ENCODE measurements around the gene MORC2. TPM values are rescaled to one million over a fixed set of nuclear protein-coding genes. Genes with fewer than 3 reads are reported as not detected.

MORC2 gene
- polyA plus RNA-seq, 1 donor (not counting 4 experiments of a cell fraction or from before 2014, with no cell fraction given) = 14.1 TPM

GRCh38 chr22:30893434-30894370 lies 74.9 kb downstream of the MORC2 start:
- H3K9me3 ChIP-seq (ENCODE audit: control insufficient read depth, low read depth, low read length) = no peaks in the 10 kb centered on the region
- H3K9me1 ChIP-seq (ENCODE audit: control insufficient read depth, extremely low read depth, insufficient read depth, low read length) = no peaks in the 10 kb centered on the region
- no peaks in the 10 kb centered on the region for H4K20me1 ChIP-seq (ENCODE audit: control insufficient read depth, extremely low read depth, insufficient read depth, low read length)
- H2AFZ ChIP-seq (ENCODE audit: control insufficient read depth, low read length) = no peak overlapping the region
- dilution Hi-C loops (cut with MboI; ENCODE audit: extremely low pct_ligation_motif_present, low sequenced_read_pairs) = no loop called here
- no peaks in the 10 kb centered on the region for H3K4me1 ChIP-seq (ENCODE audit: control insufficient read depth, extremely low read depth, insufficient read depth, low read length)
- FAIRE-seq (no peak), DNase-seq (ENCODE audit: low read depth, low spot score) (no peak)
- TF ChIP-seq, protein P1, sequence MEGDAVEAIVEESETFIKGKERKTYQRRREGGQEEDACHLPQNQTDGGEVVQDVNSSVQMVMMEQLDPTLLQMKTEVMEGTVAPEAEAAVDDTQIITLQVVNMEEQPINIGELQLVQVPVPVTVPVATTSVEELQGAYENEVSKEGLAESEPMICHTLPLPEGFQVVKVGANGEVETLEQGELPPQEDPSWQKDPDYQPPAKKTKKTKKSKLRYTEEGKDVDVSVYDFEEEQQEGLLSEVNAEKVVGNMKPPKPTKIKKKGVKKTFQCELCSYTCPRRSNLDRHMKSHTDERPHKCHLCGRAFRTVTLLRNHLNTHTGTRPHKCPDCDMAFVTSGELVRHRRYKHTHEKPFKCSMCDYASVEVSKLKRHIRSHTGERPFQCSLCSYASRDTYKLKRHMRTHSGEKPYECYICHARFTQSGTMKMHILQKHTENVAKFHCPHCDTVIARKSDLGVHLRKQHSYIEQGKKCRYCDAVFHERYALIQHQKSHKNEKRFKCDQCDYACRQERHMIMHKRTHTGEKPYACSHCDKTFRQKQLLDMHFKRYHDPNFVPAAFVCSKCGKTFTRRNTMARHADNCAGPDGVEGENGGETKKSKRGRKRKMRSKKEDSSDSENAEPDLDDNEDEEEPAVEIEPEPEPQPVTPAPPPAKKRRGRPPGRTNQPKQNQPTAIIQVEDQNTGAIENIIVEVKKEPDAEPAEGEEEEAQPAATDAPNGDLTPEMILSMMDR (optimal IDR thresholded peaks at IDR 0.05 in 1 of 3, IDR thresholded peaks at IDR 0.05 in 1 of 3, conservative IDR thresholded peaks at IDR 0.05 in 1 of 3; ENCODE audit: extremely low read depth in 1 of 3, insufficient read depth in 2 of 3, low read length in 3 of 3) = no peak
- TF ChIP-seq EZH2 (IDR thresholded peaks at IDR 0.05; ENCODE audit: low read length) = no peak
- no peaks in the 10 kb centered on the region for H3K79me2 ChIP-seq (ENCODE audit: control insufficient read depth, insufficient read depth, low read length)
- H3K4me3 ChIP-seq (ENCODE audit: control insufficient read depth in 2 of 3, extremely low read depth in 1 of 3, insufficient read depth in 2 of 3, low read depth in 1 of 3, low read length in 3 of 3) = no peak overlapping the region
- H3K36me3 ChIP-seq (ENCODE audit: control insufficient read depth in 2 of 2, extremely low read depth in 1 of 2, insufficient read depth in 2 of 2, low read length in 2 of 2) = peaks cover 0 to 28% of the 10 kb centered on the region in 2 experiments
- H3K27me3 ChIP-seq (ENCODE audit: control insufficient read depth, extremely low read depth, insufficient read depth, low read length) = no peaks in the 10 kb centered on the region
- H3K27ac ChIP-seq (ENCODE audit: control insufficient read depth, insufficient read depth, low read length) = no peak overlapping the region
- no peak overlapping the region for H3K9ac ChIP-seq (ENCODE audit: control insufficient read depth, extremely low read depth, insufficient read depth, low read length)
- no peak overlapping the region for H3K4me2 ChIP-seq (ENCODE audit: control insufficient read depth, extremely low read depth, insufficient read depth, low read depth, low read length)

DNA sequence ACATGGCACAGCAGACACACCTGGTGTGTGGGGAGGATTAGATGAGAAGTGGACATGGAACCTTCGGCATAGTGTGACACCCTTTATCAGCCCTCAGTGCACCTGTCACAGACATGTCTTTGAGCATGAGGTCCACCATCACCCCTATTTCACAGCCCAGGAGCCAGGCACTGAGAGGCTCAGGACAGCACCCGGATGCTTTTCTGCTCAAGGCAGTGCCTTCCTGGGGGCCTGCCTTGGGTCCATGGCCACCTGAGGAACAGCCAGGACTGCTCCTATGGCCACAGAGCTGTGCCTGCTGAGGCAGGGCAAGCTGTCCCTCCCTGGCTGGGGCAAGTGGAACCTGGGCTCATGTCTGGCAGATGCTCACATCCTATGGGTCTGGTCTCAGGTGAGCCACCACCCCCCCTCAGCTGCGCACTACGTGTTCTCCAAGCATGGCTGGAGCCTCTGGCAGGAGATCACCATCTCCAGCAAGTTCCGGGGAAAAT lies 75.8 kb downstream of the MORC2 start:
- no peaks in the 10 kb centered on the region for H3K4me1 ChIP-seq (ENCODE audit: control insufficient read depth, extremely low read depth, insufficient read depth, low read length)
- H3K27ac ChIP-seq (ENCODE audit: control insufficient read depth, insufficient read depth, low read length) = no peak overlapping the region
- FAIRE-seq = no peak
- no peaks in the 10 kb centered on the region for H3K79me2 ChIP-seq (ENCODE audit: control insufficient read depth, insufficient read depth, low read length)
- H4K20me1 ChIP-seq (ENCODE audit: control insufficient read depth, extremely low read depth, insufficient read depth, low read length) = no peaks in the 10 kb centered on the region
- dilution Hi-C loops (cut with MboI; ENCODE audit: extremely low pct_ligation_motif_present, low sequenced_read_pairs) = no loop called here
- H3K4me2 ChIP-seq (ENCODE audit: control insufficient read depth, extremely low read depth, insufficient read depth, low read depth, low read length) = no peak overlapping the region
- no peak overlapping the region for H3K4me3 ChIP-seq (ENCODE audit: control insufficient read depth in 2 of 3, extremely low read depth in 1 of 3, insufficient read depth in 2 of 3, low read depth in 1 of 3, low read length in 3 of 3)
- TF ChIP-seq EZH2 (IDR thresholded peaks at IDR 0.05; ENCODE audit: low read length) = no peak
- TF ChIP-seq, protein P1 (optimal IDR thresholded peaks at IDR 0.05 in 1 of 3, IDR thresholded peaks at IDR 0.05 in 1 of 3, conservative IDR thresholded peaks at IDR 0.05 in 1 of 3; ENCODE audit: extremely low read depth in 1 of 3, insufficient read depth in 2 of 3, low read length in 3 of 3) = no peak
- no peak overlapping the region for H2AFZ ChIP-seq (ENCODE audit: control insufficient read depth, low read length)
- no peaks in the 10 kb centered on the region for H3K27me3 ChIP-seq (ENCODE audit: control insufficient read depth, extremely low read depth, insufficient read depth, low read length)
- DNase-seq (ENCODE audit: low read depth, low spot score) = no peak
- H3K36me3 ChIP-seq (ENCODE audit: control insufficient read depth in 2 of 2, extremely low read depth in 1 of 2, insufficient read depth in 2 of 2, low read length in 2 of 2) = peaks cover 0 to 29% of the 10 kb centered on the region in 2 experiments
- H3K9ac ChIP-seq (ENCODE audit: control insufficient read depth, extremely low read depth, insufficient read depth, low read length) = no peak overlapping the region
- H3K9me3 ChIP-seq (ENCODE audit: control insufficient read depth, low read depth, low read length) = no peaks in the 10 kb centered on the region
- H3K9me1 ChIP-seq (ENCODE audit: control insufficient read depth, extremely low read depth, insufficient read depth, low read length) = no peaks in the 10 kb centered on the region
